C4-2B (cell line): ENCODE data around the gene TRPV5.

ENCODE experiments used
- ZFX ChIP-seq: fragments of 450-650 bp; IDR thresholded peaks from 2 replicates; pipeline ENCODE4 v1.6.1; 2017
- TF ChIP-seq, protein P1 (sequence below): fragments of 450-650 bp; conservative IDR thresholded peaks from 2 replicates; pipeline ENCODE4 v1.5.1; 2017; ENCODE audit warnings: mild to moderate bottlenecking

DNA sequence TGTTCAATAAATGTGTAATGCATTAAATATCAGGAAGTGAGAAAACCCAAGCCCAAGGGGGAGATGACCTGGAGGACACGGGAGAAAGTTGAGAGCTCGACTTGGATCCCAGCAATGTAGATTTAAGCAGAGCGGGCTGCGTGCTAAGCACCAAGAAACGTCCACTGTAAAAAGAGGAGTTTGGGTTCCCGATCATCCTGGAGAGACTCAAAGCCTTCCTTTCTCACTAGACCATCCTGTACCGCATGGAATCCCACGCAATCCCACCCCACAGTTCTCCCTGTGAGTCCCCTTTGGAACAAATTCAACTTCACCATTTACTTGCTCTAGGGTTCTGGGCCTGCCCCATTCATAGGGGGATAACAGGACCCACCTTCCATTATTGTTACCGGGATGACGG lies 50.4 kb downstream of the TRPV5 start:
- TF ChIP-seq ZFX: no peak
- TF ChIP-seq, protein P1, sequence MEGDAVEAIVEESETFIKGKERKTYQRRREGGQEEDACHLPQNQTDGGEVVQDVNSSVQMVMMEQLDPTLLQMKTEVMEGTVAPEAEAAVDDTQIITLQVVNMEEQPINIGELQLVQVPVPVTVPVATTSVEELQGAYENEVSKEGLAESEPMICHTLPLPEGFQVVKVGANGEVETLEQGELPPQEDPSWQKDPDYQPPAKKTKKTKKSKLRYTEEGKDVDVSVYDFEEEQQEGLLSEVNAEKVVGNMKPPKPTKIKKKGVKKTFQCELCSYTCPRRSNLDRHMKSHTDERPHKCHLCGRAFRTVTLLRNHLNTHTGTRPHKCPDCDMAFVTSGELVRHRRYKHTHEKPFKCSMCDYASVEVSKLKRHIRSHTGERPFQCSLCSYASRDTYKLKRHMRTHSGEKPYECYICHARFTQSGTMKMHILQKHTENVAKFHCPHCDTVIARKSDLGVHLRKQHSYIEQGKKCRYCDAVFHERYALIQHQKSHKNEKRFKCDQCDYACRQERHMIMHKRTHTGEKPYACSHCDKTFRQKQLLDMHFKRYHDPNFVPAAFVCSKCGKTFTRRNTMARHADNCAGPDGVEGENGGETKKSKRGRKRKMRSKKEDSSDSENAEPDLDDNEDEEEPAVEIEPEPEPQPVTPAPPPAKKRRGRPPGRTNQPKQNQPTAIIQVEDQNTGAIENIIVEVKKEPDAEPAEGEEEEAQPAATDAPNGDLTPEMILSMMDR: no peak
